ENCODE data around the gene ZSWIM6.

Gene ZSWIM6

GRCh38 chr5:61447780-61448495, 115.9 kb downstream of the ZSWIM6 start:
- no peak for TF ChIP-seq CTCF (IDR thresholded peaks at IDR 0.05; ENCODE audit: insufficient read depth, low read length, poor library complexity, severe bottlenecking)
- no peak overlapping the region for H3K4me3 ChIP-seq (replicated peaks; ENCODE audit: low read depth, low read length)
- H3K36me3 ChIP-seq (ENCODE audit: control insufficient read depth, insufficient read depth, low read length): no peaks in the 10 kb centered on the region
- H3K27me3 ChIP-seq (replicated peaks; ENCODE audit: control insufficient read depth, insufficient read depth, low read length): no peaks in the 10 kb centered on the region
- no peak for DNase-seq (ENCODE audit: extremely low read depth, insufficient read length)

- DNase-seq (ENCODE audit: extremely low read depth, insufficient read length): no peak
- H3K4me3 ChIP-seq (replicated peaks; ENCODE audit: low read depth, low read length): no peak overlapping the region
- no peak for TF ChIP-seq CTCF (IDR thresholded peaks at IDR 0.05; ENCODE audit: insufficient read depth, low read length, poor library complexity, severe bottlenecking)
- no peaks in the 10 kb centered on the region for H3K36me3 ChIP-seq (ENCODE audit: control insufficient read depth, insufficient read depth, low read length)
- H3K27me3 ChIP-seq (replicated peaks; ENCODE audit: control insufficient read depth, insufficient read depth, low read length): no peaks in the 10 kb centered on the region
Observed at GRCh38 chr5:61449804-61450492, 117.9 kb downstream of the ZSWIM6 start.

GRCh38 chr5:61450493-61451279, 118.6 kb downstream of the ZSWIM6 start:
- Histone ChIP-seq H3K36me3 (ENCODE audit: control insufficient read depth, insufficient read depth, low read length) (no peaks in the 10 kb centered on the region), H3K27me3 (replicated peaks; ENCODE audit: control insufficient read depth, insufficient read depth, low read length) (no peaks in the 10 kb centered on the region), H3K4me3 (replicated peaks; ENCODE audit: low read depth, low read length) (no peak overlapping the region)
- no peak for TF ChIP-seq CTCF (IDR thresholded peaks at IDR 0.05; ENCODE audit: insufficient read depth, low read length, poor library complexity, severe bottlenecking)
- DNase-seq (ENCODE audit: extremely low read depth, insufficient read length): no peak

- DNase-seq (ENCODE audit: extremely low read depth, insufficient read length): no peak
- Histone ChIP-seq H3K4me3 (replicated peaks; ENCODE audit: low read depth, low read length) (no peak overlapping the region), H3K27me3 (replicated peaks; ENCODE audit: control insufficient read depth, insufficient read depth, low read length) (no peaks in the 10 kb centered on the region), H3K36me3 (ENCODE audit: control insufficient read depth, insufficient read depth, low read length) (no peaks in the 10 kb centered on the region)
- no peak for TF ChIP-seq CTCF (IDR thresholded peaks at IDR 0.05; ENCODE audit: insufficient read depth, low read length, poor library complexity, severe bottlenecking)
Observed at GRCh38 chr5:61455179-61456006, 123.3 kb downstream of the ZSWIM6 start.

GRCh38 chr5:61460471-61460870, 128.4 kb downstream of the ZSWIM6 start:
- no peak for DNase-seq (ENCODE audit: extremely low read depth, insufficient read length)
- no peak for TF ChIP-seq CTCF (IDR thresholded peaks at IDR 0.05; ENCODE audit: insufficient read depth, low read length, poor library complexity, severe bottlenecking)
- Histone ChIP-seq H3K27me3 (replicated peaks; ENCODE audit: control insufficient read depth, insufficient read depth, low read length) (no peaks in the 10 kb centered on the region), H3K36me3 (ENCODE audit: control insufficient read depth, insufficient read depth, low read length) (no peaks in the 10 kb centered on the region), H3K4me3 (replicated peaks; ENCODE audit: low read depth, low read length) (no peak overlapping the region)
